H54 (cell line): ENCODE data around the gene CALHM6.
A peak's percentile ranks its signal among the peaks of the same experiment; 100 is the strongest.

ENCODE experiments used
- DNase-seq: peaks from one replicate; pipeline ENCODE4 v3.0.0; 2011; ENCODE audit warnings: low spot score, mixed read lengths; ENCODE audit not compliant: insufficient read length
- FAIRE-seq: peaks from 3 replicates; lab custom pipeline; 2011; peaks lifted over from hg19 to GRCh38; lab: Jason Lieb, UNC
- POLR2A ChIP-seq: IDR thresholded peaks from 2 replicates; pipeline ENCODE4 v1.6.1; 2011; ENCODE audit warnings: low read depth, mild to moderate bottlenecking, low read length

The CALHM6 gene

DNA sequence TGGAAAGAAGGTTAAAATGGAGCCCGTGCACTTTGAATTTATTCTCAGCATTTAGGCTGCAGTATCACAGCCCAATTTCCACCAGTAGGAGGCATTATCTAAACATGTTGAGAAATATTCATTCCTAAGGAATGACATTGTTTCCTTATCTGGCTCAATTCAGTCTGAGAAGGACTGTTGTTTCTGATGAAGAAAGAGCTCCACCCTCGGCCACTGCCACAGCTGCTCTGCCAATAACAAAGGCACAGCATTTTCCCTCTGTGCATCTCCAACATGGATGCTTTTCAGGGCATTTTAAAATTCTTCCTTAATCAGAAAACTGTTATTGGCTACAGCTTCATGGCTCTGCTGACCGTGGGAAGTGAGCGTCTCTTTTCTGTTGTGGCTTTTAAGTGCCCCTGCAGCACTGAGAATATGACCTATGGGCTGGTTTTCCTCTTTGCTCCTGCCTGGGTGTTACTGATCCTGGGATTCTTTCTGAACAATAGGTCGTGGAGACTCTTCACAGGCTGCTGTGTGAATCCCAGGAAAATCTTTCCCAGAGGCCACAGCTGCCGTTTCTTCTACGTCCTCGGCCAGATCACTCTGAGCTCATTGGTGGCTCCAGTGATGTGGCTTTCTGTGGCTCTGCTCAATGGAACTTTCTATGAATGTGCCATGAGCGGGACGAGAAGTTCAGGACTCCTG, 50.4 kb downstream of the CALHM6 start, which contains the start of gene CALHM5:
Gene CALHM5 (plus strand): TSS at position 216 of the 687 bp plus-strand sequence. CDS start 58 bp downstream, at position 274.
- TF ChIP-seq POLR2A, result no peak
- FAIRE-seq, result peak; percentile 97
- DNase-seq, result peak; percentile 19

DNA sequence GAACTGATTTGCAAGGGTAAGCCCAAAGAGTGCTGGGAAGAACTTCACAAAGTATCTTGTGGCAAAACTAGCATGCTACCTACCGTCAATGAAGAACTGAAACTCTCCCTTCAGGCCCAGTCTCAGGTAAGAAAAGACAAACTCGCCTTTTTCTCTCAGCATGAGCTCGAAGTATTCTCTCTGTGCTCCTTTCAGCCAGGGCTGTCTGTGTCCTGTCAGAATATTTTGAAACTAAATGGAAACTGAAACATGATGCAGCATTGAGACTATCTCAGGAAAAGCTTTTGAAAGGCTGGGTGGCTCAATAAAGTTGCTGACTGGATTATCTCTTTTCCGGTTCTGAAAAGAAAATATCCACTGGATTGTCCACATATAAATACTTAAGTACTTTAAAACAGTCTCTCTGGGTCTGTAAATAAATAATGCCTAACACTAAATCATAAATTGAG, 51.0 kb downstream of the CALHM6 start:
- DNase-seq, result no peak
- no peak for TF ChIP-seq POLR2A
- FAIRE-seq, result peak; percentile 55

DNA sequence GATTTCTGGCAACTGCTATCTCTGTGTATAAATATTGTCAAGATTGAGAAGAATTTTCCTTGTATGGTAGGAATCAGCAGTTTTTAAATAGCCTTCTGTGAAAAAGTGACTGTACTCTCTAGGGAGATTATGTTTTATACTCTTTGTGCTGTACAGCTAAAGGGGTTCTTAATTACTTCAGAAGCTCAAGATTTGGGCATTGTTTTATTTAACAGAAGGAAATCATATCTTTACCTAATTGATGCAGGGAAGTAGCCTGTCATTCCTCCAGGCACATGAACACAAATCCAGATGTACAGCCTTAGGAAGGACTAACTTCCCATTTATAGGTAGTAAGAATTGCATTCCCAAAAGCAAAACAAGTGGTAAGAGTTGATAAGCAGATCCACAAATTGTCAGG, 51.6 kb downstream of the CALHM6 start:
- no peak for DNase-seq
- no peak for FAIRE-seq
- TF ChIP-seq POLR2A, result no peak
